GM19035 (cell line): ENCODE measurements around the gene FGD2.
A peak's percentile ranks its signal among the peaks of the same experiment; 100 is the strongest.

ENCODE experiments used
- ATAC-seq: cut with Tn5 transposase; IDR thresholded peaks from one replicate; pipeline ENCODE4 v1.9.1; 2021; ENCODE audit not compliant: unreplicated experiment

FGD2 gene

DNA sequence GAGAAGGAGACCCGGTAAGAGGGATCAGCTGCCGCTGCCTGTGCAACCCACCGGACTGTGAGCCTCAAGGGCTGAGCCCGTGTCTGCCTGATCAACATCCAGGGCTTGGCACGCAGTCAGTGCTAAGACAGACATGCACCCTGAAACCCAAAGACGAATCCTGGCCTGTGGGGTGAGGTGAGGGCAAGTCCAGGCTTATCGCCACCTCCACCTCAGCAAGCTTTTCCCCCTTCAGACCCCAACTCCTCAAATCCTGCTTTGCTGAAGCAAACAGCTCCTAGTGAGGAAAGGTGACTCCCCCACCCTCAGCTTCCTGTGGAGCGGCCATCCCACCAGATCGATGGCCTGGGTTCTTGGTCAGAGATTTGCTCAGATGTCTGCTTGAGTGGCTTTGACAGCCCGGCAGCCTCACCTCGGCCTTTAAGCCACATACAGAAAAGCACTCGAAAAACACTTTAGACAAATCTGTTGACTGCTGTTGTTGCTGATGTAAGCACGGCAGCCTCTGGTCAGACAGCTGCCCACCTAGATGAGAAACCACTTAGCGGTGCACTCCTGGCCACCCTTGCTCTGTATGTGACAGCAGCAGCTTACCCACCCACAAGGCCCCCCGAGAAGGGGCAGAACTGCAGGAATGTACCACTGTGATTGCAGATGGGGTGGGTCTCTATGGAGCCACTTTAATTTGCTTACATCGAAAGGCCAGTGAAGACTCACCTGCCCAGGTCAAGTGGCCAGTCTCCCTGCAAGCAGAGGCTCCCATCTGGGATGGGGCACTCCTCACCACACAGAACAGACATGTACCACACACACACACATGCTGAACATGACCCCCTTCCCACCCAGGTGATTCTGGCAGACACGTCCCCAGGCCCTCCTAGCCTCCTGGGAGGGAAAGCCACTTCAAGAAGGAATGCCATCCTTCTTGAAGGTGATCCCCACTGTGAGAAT, 34.3 kb upstream of the FGD2 start:
- ATAC-seq: no peak

DNA sequence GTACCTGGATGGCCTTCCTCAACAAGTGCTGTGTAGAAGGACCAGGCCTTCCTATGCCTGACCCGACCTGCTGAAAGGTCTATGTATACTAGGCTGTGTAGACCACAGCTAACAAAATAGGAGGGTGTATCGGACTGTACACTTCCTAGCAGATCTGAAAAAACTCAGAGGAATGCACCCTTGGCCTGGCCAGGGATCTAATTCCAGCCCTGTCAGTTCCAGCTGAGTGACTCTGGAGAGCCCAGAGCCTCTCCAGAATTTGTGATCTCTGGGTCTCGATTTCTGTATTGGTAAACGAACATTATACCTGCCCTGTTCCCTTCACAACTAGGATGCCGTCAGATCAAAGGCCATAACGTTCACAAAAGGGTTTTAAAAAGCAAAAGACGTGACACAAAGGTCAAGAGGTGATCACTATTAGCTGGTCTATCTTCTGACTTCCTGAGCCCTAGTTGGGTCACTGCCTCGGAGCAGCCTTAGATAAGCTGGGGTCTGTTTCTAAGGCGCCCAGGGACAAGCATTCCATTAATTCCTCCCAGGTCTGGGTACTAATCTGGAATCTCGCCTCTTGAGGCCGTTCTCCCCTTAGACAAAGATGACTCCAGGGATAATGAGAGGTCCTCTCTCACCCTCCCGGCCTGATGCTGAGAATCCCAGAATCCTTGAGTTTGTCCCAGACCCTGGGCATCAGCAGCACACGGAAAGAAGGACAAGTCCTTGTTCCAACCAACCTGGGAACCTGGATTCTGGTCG, 33.4 kb upstream of the FGD2 start:
- no peak for ATAC-seq

DNA sequence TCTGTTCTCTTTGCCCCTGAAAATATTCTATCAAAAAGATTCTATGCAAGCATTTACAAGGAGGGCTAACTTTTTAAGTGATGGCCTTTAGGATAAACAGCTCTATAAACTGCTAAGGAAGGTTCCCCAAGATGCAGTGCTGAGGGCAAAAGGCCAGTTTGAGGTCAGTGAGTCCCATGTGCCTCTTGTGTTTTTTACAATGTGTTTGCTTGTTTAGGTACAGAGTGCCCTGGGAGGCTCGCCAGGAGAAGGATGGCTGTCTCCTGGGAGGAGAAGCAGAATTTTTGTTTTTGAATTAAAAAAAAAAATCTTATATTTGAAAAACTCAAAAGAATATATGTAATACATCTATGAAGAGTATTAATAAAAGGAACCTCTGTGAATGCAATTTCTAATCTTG, 32.3 kb upstream of the FGD2 start:
- no peak for ATAC-seq

- no peak for ATAC-seq
Observed at GRCh38 chr6:36973647-36974046, 31.8 kb upstream of the FGD2 start.

- ATAC-seq: no peak
Observed at GRCh38 chr6:36975231-36976006, 30.0 kb upstream of the FGD2 start.

DNA sequence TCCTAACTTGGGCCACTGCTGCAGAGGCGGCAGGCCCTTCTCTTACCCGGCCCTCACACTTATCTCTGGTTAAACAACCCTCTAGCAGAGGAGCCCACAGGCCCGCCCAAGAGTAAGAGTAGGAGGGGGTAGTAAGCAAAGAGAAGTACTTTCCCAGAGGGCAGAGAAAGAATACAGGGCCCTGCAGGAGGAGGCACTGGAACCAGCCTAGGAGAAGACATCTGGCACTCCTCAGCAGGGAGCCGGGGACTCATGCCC, 29.5 kb upstream of the FGD2 start:
- no peak for ATAC-seq

DNA sequence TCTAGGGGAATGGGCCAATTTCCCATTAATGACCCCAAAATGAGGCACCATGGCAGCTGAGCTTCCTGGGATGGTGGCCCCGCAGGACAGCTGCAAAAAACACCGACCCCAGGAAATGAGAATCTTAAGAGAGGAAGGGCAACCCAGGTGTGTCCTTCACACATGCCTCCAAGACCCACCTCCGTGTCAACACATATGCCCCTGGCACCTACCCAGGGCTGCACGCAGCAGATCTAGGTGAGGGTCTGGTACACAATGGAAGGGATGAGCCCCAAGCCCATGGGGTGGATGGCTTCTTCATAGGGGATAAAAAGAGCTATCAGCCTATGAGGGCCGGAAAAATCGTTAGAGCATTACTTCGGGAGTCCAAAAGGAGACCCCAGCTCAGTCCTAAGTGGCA, 28.9 kb upstream of the FGD2 start:
- ATAC-seq: no peak

- ATAC-seq: no peak
Observed at GRCh38 chr6:36976931-36977330, 28.5 kb upstream of the FGD2 start.

DNA sequence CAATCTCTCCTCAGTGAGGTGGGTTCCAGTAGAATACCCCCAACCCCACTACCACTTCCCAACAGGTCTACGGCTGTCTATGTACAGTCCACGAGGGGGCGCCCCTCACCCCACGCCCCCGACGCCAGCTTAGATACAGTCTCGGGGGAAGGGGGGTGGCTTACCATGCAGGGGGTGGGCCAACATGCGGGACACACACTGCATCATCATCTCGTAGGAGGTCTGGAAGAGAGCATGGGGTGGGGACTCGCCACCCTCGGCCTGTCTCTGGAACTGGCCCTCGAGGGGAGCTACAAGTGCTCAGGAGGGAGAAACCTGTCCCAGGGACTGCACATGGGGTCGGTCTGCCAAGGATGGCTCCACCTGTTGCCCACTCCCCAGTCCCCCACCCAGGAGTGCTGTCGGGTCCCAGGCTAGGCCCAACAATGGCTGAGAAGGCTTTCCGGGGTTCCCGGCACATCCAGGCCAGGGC, 27.9 kb upstream of the FGD2 start:
- ATAC-seq: no peak

GRCh38 chr6:36978421-36979346, 26.8 kb upstream of the FGD2 start:
- no peak for ATAC-seq

GRCh38 chr6:36979347-36979742, 26.1 kb upstream of the FGD2 start:
- no peak for ATAC-seq

DNA sequence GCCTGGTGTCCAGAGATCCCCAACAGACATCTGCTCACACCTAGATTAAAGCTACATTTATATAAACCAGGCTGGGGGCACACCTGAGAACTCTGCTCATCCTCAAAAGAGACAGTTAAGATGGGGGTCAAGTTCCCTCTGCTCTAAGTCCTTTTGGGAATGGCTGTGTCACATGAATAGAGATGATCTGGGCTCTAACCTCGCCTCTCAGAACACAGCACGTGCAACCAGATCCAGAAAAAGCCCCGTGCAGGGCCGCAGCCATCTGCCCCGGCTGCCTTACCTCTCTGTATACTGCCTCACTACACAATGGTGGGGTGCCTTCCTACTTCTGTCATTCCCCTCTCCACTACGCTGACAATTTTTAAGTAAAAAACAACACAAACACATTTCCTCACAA, 25.3 kb upstream of the FGD2 start:
- no peak for ATAC-seq

DNA sequence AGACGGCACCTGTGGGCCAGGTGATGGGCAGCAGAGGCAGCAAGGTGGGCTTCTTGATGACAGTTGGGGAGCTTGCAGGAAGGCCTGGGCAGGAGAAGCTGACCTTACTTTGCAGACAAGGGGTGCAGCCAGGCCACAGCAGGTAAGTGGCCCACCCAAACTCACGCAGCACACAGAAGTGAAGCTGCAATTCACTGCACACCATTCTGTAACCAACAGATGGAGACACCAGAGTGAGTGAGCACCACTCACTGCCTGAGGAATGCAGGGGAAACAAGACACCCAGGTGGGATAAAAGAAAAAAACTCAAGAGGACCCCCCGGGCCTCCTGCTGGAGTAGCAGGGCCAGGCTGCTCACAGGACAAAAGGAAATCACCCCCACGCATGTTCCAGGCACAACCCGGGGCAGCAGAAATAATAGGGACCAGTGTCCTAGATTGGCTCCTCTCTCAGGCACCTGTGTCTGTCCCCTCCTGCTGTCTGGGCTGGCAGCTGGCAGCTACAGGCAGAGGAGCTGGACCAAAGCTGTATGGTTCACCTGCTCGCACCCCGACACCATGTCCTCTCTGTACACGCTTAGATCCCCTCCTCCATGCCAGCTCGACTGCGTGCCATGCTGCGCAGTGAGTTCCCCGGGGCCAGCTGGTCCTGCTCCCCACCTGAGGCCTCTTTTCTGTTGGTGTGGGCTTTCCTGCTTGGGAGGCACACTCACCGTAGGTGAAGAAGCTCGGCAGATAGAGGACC, 24.4 kb upstream of the FGD2 start:
- no peak for ATAC-seq

- ATAC-seq: no peak
Observed at GRCh38 chr6:36983538-36983937, 21.9 kb upstream of the FGD2 start.

DNA sequence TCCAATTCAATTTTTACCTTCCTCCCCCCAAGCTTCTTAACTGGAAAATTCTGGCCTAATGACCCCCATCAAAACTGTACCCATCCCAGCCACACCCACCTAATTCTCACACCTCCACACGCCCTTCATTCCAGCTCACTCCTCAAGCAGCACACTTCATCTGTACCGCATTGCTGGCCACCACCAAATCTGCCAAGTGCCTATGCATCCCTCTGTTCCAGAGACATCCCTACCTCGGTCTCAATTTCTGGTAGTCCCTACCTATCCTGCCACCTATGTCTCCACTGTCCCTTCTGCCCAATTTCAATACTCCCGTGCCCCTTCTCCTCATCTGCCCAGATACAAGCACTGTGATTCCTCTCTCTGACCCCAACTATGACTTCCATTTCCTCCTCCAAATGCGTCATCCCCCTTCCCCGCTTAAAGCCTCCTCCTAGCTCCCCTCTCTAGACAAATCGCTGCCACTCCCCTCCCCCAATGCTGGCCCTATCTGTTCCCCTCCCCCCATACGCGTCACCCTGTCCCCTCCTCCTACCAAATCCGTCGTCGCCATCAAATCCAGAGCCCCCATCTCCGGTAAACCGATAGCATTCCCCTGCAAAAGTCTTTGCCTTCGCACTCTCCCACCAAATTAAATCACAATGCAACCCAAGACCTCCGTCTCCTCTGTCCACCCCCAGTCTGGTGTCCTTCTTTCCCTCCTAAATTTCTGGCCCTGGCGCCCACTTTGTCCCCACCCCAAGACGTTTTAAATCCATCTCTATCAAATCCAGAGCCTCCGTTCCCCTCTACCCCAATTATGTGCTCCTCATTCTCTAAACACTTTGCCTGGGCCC, 20.7 kb upstream of the FGD2 start:
- no peak for ATAC-seq

DNA sequence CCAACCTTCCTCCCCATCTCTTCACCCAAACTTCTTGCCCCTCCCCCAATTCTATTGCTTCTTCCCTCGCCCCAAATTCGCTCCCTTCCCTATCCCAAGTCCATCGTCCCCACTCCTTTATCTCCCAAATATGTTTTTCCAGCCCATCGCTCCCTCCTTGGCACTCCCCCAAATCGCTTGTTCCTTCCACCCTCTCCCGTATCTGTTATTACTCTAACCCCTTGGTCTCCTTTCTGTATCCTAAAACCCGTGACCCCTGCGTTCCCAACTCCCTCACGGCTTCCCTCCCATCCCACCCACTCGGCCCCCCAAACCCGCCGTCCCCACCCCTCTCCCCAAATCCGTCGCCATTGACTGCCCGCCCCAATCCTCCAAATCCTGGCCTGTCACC, 20.0 kb upstream of the FGD2 start:
- ATAC-seq: no peak

- ATAC-seq: peak; percentile 81
Observed at GRCh38 chr6:36985808-36986703, 19.4 kb upstream of the FGD2 start, which contains the start of gene MTCH1. TSS of gene MTCH1 (minus strand) at chr6:36986196. CDS start at chr6:36986173, 23 bp downstream.

GRCh38 chr6:36986704-36987047, 18.8 kb upstream of the FGD2 start:
- ATAC-seq: peak; percentile 1
